ENCODE measurements around the gene CSNK1A1.

CSNK1A1 gene

GRCh38 chr5:149453618-149454415, 97.4 kb downstream of the CSNK1A1 start:
- no peak for TF ChIP-seq CTCF (IDR thresholded peaks at IDR 0.05; ENCODE audit: control extremely low read depth, extremely low read depth, low read depth, missing control alignments)
- no peak for DNase-seq (ENCODE audit: extremely low spot score)
- CTCF ChIA-PET = interaction anchor here (1.0 to 3.8 kb wide), 6 partner anchors 8 to 137 kb away, joined by 3 to 18 read pairs (median 4); no protein-coding TSS in a partner anchor
- POLR2A ChIA-PET = no interaction called here

GRCh38 chr5:149452665-149453617, 98.3 kb downstream of the CSNK1A1 start:
- no peak for TF ChIP-seq CTCF (IDR thresholded peaks at IDR 0.05; ENCODE audit: control extremely low read depth, extremely low read depth, low read depth, missing control alignments)
- no peak for DNase-seq (ENCODE audit: extremely low spot score)
- ChIA-PET CTCF (interaction anchor here (0.8 to 3.8 kb wide), 8 partner anchors 10 to 136 kb away, joined by 3 to 18 read pairs (median 4); partner anchors contain the start of gene CSNK1A1), POLR2A (no interaction called here)

GRCh38 chr5:149452007-149452664, 99.1 kb downstream of the CSNK1A1 start:
- DNase-seq (ENCODE audit: extremely low spot score) = no peak
- CTCF ChIA-PET = interaction anchor here (0.8 to 1.3 kb wide), 5 partner anchors 9 to 99 kb away, joined by 3 to 5 read pairs (median 3); partner anchors contain the start of gene CSNK1A1
- POLR2A ChIA-PET = no interaction called here
- no peak for TF ChIP-seq CTCF (IDR thresholded peaks at IDR 0.05; ENCODE audit: control extremely low read depth, extremely low read depth, low read depth, missing control alignments)

- no peak for DNase-seq (ENCODE audit: extremely low spot score)
- TF ChIP-seq CTCF (IDR thresholded peaks at IDR 0.05; ENCODE audit: control extremely low read depth, extremely low read depth, low read depth, missing control alignments) = no peak
- ChIA-PET CTCF (interaction anchor here (1.0 to 2.1 kb wide), 3 partner anchors 9 to 168 kb away, joined by 3 to 6 read pairs (median 5); no protein-coding TSS in a partner anchor), POLR2A (no interaction called here)
Measured at GRCh38 chr5:149450199-149450598, 101.0 kb downstream of the CSNK1A1 start.

- TF ChIP-seq CTCF (IDR thresholded peaks at IDR 0.05; ENCODE audit: control extremely low read depth, extremely low read depth, low read depth, missing control alignments) = peak; percentile 31
- DNase-seq (ENCODE audit: extremely low spot score) = no peak
- CTCF ChIA-PET = interaction anchor here (1.2 to 1.6 kb wide), 2 partner anchors 115 to 169 kb away, joined by 3 to 5 read pairs; no protein-coding TSS in a partner anchor
- POLR2A ChIA-PET = interaction anchor here (0.5 kb wide), 1 partner anchor 35 kb away, joined by 4 read pairs; no protein-coding TSS in a partner anchor
Measured at GRCh38 chr5:149448831-149449714, 102.2 kb downstream of the CSNK1A1 start.

All from GM10248 (cell line).